K562 (cell line): Measurements from ENCODE around the gene PLS1. TPM values are rescaled to one million over a fixed set of nuclear protein-coding genes. Genes with fewer than 3 reads are reported as not detected.

Source experiments
- ATAC-seq: fragments of 200-7000 bp; cut with Tn5 transposase; 3 replicates; pipeline ENCODE4 v1.9.1; 2020; ENCODE audit warnings: moderate library complexity
- BruUV-seq: library from RNA; stranded (reverse); fragments of 400-500 nt; replicated peaks from 2 replicates; lab custom pipeline; 2021; lab: Mats Ljungman, UMichigan
- CTCF ChIA-PET: fragments of 300-600 bp; formaldehyde crosslinking; extraction: SDS; loops from one replicate; lab custom pipeline; 2021; ENCODE audit warnings: low intra/inter-chr PET ratio; lab: Yijun Ruan, JAX
- POLR2A ChIA-PET: fragments of 300-600, 350-650 bp; sonication (Branson Sonifier 250); formaldehyde crosslinking; extraction: SDS; loops from one replicate; lab custom pipeline; 2021; ENCODE audit warnings: antibody characterized with exemption, inconsistent platforms; lab: Yijun Ruan, JAX
- DNase-seq, 4 experiments: peaks; one replicate each; pipeline versions ENCODE4 v3.0.0 to v3.0.0-alpha.2; 2011 to 2018; ENCODE audit warnings: low spot score in 3 of 4, mixed read lengths in 3 of 4; ENCODE audit errors: extremely low read depth in 1 of 4
- FAIRE-seq: peaks from 2 replicates; lab custom pipeline; 2011; peaks lifted over from hg19 to GRCh38; lab: Jason Lieb, UNC
- H2AFZ ChIP-seq: 2 replicates; pipeline ENCODE4 v1.6.0; 2011; ENCODE audit warnings: low read depth, low read length, control low read depth, inconsistent platforms
- H3K27ac ChIP-seq: fragments of 200-600 bp; 3 replicates; pipeline ENCODE4 v1.8.0; 2011; ENCODE audit warnings: low read depth, mild to moderate bottlenecking, control low read depth, inconsistent platforms, low read length, moderate library complexity, mixed read lengths; ENCODE audit errors: extremely low read depth
- H3K27me3 ChIP-seq, 2 experiments: fragments of 300-600 bp in 1 of 2; 2 replicates in 1 of 2; 3 replicates in 1 of 2; pipeline versions ENCODE4 v1.6.0 to v1.8.0; 2011; ENCODE audit warnings: inconsistent platforms in 2 of 2, low read length in 2 of 2, mild to moderate bottlenecking in 1 of 2, mixed read lengths in 1 of 2, moderate library complexity in 1 of 2; ENCODE audit not compliant: control insufficient read depth in 2 of 2, insufficient read depth in 2 of 2
- H3K36me3 ChIP-seq: fragments of 300-600 bp; 3 replicates; pipeline ENCODE4 v1.8.0; 2011; ENCODE audit warnings: mild to moderate bottlenecking, low read length, inconsistent platforms; ENCODE audit not compliant: control insufficient read depth, insufficient read depth
- H3K4me1 ChIP-seq, 2 experiments: fragments of 200-600 bp in 1 of 2; replicated peaks in 1 of 2; 2 replicates in 1 of 2; 3 replicates in 1 of 2; pipeline versions ENCODE4 v1.5.1 to v1.8.0; 2011; ENCODE audit warnings: inconsistent platforms in 2 of 2, low read length in 2 of 2, mild to moderate bottlenecking in 1 of 2, mixed read lengths in 1 of 2, moderate library complexity in 1 of 2; ENCODE audit not compliant: control insufficient read depth in 2 of 2, insufficient read depth in 2 of 2
- H3K4me2 ChIP-seq: 2 replicates; pipeline ENCODE4 v1.6.1; 2011; ENCODE audit warnings: low read length, control low read depth, inconsistent platforms, mixed read lengths; ENCODE audit not compliant: insufficient read depth
- H3K4me3 ChIP-seq: fragments of 200-600 bp; sonication (generic), shearing (Covaris generic); 2 replicates; pipeline ENCODE4 v1.5.1; 2016; ENCODE audit warnings: control low read depth, inconsistent platforms
- H3K79me2 ChIP-seq: fragments of 200-600 bp; 3 replicates; pipeline ENCODE4 v1.8.0; 2011; ENCODE audit warnings: low read length, inconsistent platforms; ENCODE audit not compliant: control insufficient read depth, insufficient read depth
- H3K9ac ChIP-seq, 2 experiments: 2 replicates each; pipeline versions ENCODE4 v1.6.0 to v1.6.1; 2011; ENCODE audit warnings: low read depth in 2 of 2, low read length in 2 of 2, control low read depth in 1 of 2, inconsistent platforms in 1 of 2, mild to moderate bottlenecking in 1 of 2, mixed read lengths in 1 of 2; ENCODE audit not compliant: insufficient read depth in 1 of 2
- H3K9me1 ChIP-seq: one replicate; pipeline ENCODE4 v1.6.0; 2011; ENCODE audit warnings: inconsistent platforms, mild to moderate bottlenecking, low read length, moderate library complexity; ENCODE audit not compliant: control insufficient read depth, insufficient read depth
- H3K9me3 ChIP-seq: replicated peaks from 2 replicates; pipeline ENCODE4 v1.5.1; 2011; ENCODE audit warnings: low read depth, low read length, inconsistent platforms; ENCODE audit not compliant: control insufficient read depth, insufficient read depth
- H4K20me1 ChIP-seq: replicated peaks from 2 replicates; pipeline ENCODE4 v1.6.1; 2011; ENCODE audit warnings: low read length, inconsistent platforms, mixed read lengths; ENCODE audit not compliant: control insufficient read depth, insufficient read depth
- BCL6 ChIP-seq: fragments of 250-450 bp; sonication (Bioruptor Pico); IDR thresholded peaks from 2 replicates; pipeline ENCODE4 v1.4.0; 2020
- ETV5 ChIP-seq: sonication (generic); formaldehyde crosslinking; IDR thresholded peaks from 2 replicates; pipeline ENCODE4 v1.4.0; 2020; ENCODE audit warnings: low read depth, mild to moderate bottlenecking, missing genetic modification reagents
- GTF2B ChIP-seq: IDR thresholded peaks from 2 replicates; pipeline ENCODE4 v1.6.1; 2011; ENCODE audit not compliant: insufficient read length; ENCODE audit errors: extremely low read depth
- KAT7 ChIP-seq: sonication (generic); formaldehyde crosslinking; IDR thresholded peaks from 2 replicates; pipeline ENCODE4 v1.8.0; 2022; ENCODE audit warnings: missing genetic modification reagents, mild to moderate bottlenecking, borderline replicate concordance
- KLF13 ChIP-seq: fragments of 450-650 bp; IDR thresholded peaks from 2 replicates; pipeline ENCODE4 v1.6.1; 2016; ENCODE audit warnings: missing genetic modification characterization, low read depth, mild to moderate bottlenecking, missing compliant biosample characterization, moderate library complexity, borderline replicate concordance
- POLR3A ChIP-seq: IDR thresholded peaks from 2 replicates; pipeline ENCODE4 v1.6.1; 2011; ENCODE audit warnings: borderline replicate concordance, mild to moderate bottlenecking, moderate library complexity; ENCODE audit not compliant: insufficient read length, insufficient read depth; ENCODE audit errors: extremely low read depth
- RNF2 ChIP-seq: sonication (generic); IDR thresholded peaks from 2 replicates; pipeline ENCODE4 v1.6.1; 2016
- ZBTB26 ChIP-seq: fragments of 450-650 bp; formaldehyde crosslinking; IDR thresholded peaks from 2 replicates; pipeline ENCODE4 v1.4.0; 2022; ENCODE audit warnings: missing genetic modification characterization
- ZC3H4 ChIP-seq: sonication (generic); formaldehyde crosslinking; IDR thresholded peaks from 2 replicates; pipeline ENCODE4 v1.9.0; 2021; ENCODE audit warnings: missing genetic modification reagents, borderline replicate concordance
- ZNF76 ChIP-seq: fragments of 250-450 bp; sonication (Bioruptor Pico); IDR thresholded peaks from 2 replicates; pipeline ENCODE4 v1.4.0; 2020; ENCODE audit warnings: mild to moderate bottlenecking, moderate library complexity, borderline replicate concordance
- WGBS: fragments of 100-300 bp; shearing (Covaris generic); methylation state at CpG from one replicate; pipeline ENCODE4 v1.1.6; 2016; ENCODE audit warnings: low coverage, mixed read lengths; ENCODE audit not compliant: insufficient coverage; ENCODE audit errors: missing lambda C conversion rate; 5-methylcytosine and 5-hydroxymethylcytosine counted together
- in situ Hi-C: fragments of 300-500 bp; cut with MboI; formaldehyde crosslinking; loops from 4 replicates; pipeline ENCODE4 v1.15.0; 2018; ENCODE audit warnings: inconsistent platforms, mixed read lengths
- intact Hi-C: fragments of 100-400 bp; cut with micrococcal nuclease; formaldehyde crosslinking; loops from 2 replicates; pipeline ENCODE4 v1.14.2; 2022
- polyA plus RNA-seq, 8 experiments: library from polyadenylated mRNA; depleted of rRNA in 4 of 8; stranded (reverse) in 5 of 8; unstranded in 3 of 8; fragments of >200 nt; fragmentation: Nextera tagmentation in 2 of 8; fragmentation: Illumina TruSeq in 1 of 8; extraction: Ambion mirVana in 2 of 8; extraction: Trizol in 1 of 8; gene quantifications; 2 replicates each; pipeline versions ENCODE4 v1.2.1 to v1.2.3, GENCODE V29; 2011 to 2014; ENCODE audit warnings: inconsistent platforms in 1 of 8, missing spikeins in 1 of 8
- total RNA-seq, 7 experiments: library from RNA; depleted of rRNA in 6 of 7; stranded (reverse); fragments of >200 nt in 6 of 7; fragmentation: Illumina TruSeq in 2 of 7; extraction: Trizol in 2 of 7; gene quantifications; 2 replicates each; pipeline versions ENCODE4 v1.2.1 to v1.2.3, GENCODE V29; 2011 to 2021; ENCODE audit warnings: low replicate concordance in 1 of 7

PLS1 gene
- total and polyA plus RNA-seq, 9 of the 15 experiments (the other 6 are each of a cell fraction or from before 2014, with no cell fraction given): 6.1 to 21.3 (median 13.0) TPM

- WGBS: no CpG with 5 or more reads among the region's 1 CpG
- Histone ChIP-seq H3K9me3 (no peaks in the 10 kb centered on the region), H3K4me3 (no peak overlapping the region), H3K79me2 (no peaks in the 10 kb centered on the region), H3K4me1 (no peaks in the 10 kb centered on the region; a peak in 1 of 5 replicates), H3K9ac (no peak overlapping the region), H3K27ac (no peak overlapping the region), H2AFZ (no peak overlapping the region), H4K20me1 (no peaks in the 10 kb centered on the region), H3K4me2 (no peak overlapping the region), H3K9me1 (no peaks in the 10 kb centered on the region), H3K36me3 (no peaks in the 10 kb centered on the region; the same call in 2 of the 3 replicates), H3K27me3 (no peaks in the 10 kb centered on the region)
- BruUV-seq: no TSS peak
- in situ Hi-C loops: no loop called here
- DNase-seq (no peak), ATAC-seq (no peak), FAIRE-seq (no peak)
- intact Hi-C loops: no loop called here
- POLR2A ChIA-PET: no interaction called here
- CTCF ChIA-PET: no interaction called here
- TF ChIP-seq ZBTB26 (CRISPR knock-in tag) (no peak), GTF2B (no peak), POLR3A (no peak), ETV5 (CRISPR knock-in tag) (no peak), KLF13 (tag) (no peak), ZC3H4 (no peak), RNF2 (no peak), BCL6 (CRISPR knock-in tag) (no peak), KAT7 (CRISPR knock-in tag) (no peak), ZNF76 (no peak)
Measured at GRCh38 chr3:142694225-142694624, 98.0 kb downstream of the PLS1 start.
